OCI-LY7 (cell line): ENCODE results near the gene PCDHA9.

Experiments
- EZH2phosphoT487 ChIP-seq: fragments of 200-600 bp; sonication (generic); IDR thresholded peaks from 2 replicates; pipeline ENCODE4 v1.6.1; 2018; ENCODE audit warnings: low read depth, borderline replicate concordance, mild to moderate bottlenecking, mixed run types, antibody characterized with exemption, low read length, moderate library complexity, mixed read lengths
- TF ChIP-seq, protein P1 (sequence below): fragments of 200-600 bp; sonication (generic); conservative IDR thresholded peaks from 2 replicates; pipeline ENCODE4 v1.5.1; 2014; ENCODE audit warnings: mild to moderate bottlenecking, antibody characterized with exemption, low read length, moderate library complexity, mixed read lengths

GRCh38 chr5:140840978-140841962 lies 6.9 kb upstream of the PCDHA9 start, which contains the start of gene PCDHA8:
- no peak for TF ChIP-seq EZH2phosphoT487
- TF ChIP-seq, protein P1, sequence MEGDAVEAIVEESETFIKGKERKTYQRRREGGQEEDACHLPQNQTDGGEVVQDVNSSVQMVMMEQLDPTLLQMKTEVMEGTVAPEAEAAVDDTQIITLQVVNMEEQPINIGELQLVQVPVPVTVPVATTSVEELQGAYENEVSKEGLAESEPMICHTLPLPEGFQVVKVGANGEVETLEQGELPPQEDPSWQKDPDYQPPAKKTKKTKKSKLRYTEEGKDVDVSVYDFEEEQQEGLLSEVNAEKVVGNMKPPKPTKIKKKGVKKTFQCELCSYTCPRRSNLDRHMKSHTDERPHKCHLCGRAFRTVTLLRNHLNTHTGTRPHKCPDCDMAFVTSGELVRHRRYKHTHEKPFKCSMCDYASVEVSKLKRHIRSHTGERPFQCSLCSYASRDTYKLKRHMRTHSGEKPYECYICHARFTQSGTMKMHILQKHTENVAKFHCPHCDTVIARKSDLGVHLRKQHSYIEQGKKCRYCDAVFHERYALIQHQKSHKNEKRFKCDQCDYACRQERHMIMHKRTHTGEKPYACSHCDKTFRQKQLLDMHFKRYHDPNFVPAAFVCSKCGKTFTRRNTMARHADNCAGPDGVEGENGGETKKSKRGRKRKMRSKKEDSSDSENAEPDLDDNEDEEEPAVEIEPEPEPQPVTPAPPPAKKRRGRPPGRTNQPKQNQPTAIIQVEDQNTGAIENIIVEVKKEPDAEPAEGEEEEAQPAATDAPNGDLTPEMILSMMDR, result peak; percentile 77
